MCF 10A (cell line): ENCODE results near the gene EMILIN2. TPM values are rescaled to one million over a fixed set of nuclear protein-coding genes. Genes with fewer than 3 reads are reported as not detected.

Source experiments
- BruUV-seq: library from RNA; stranded (reverse); fragments of 400-500 nt; replicated peaks from 2 replicates; lab custom pipeline; 2021; lab: Mats Ljungman, UMichigan
- CTCF ChIA-PET: fragments of 300-600 bp; sonication (Branson Sonifier 250); formaldehyde crosslinking; extraction: SDS; loops from one replicate; lab custom pipeline; 2021; ENCODE audit warnings: antibody characterized with exemption, inconsistent platforms; lab: Yijun Ruan, JAX
- POLR2A ChIA-PET: fragments of 300-600, 350-650 bp; sonication (Branson Sonifier 250); formaldehyde crosslinking; extraction: SDS; loops from one replicate; lab custom pipeline; 2020; ENCODE audit warnings: antibody characterized with exemption, inconsistent platforms; lab: Yijun Ruan, JAX
- DNase-seq: peaks from one replicate; pipeline ENCODE4 v3.0.0-alpha.2; 2018; ENCODE audit not compliant: unreplicated experiment
- H3K27ac Mint-ChIP-seq: one replicate; pipeline ENCODE4 v1.8.0; 2022; ENCODE audit warnings: mild to moderate bottlenecking, low read depth, mixed read lengths; ENCODE audit not compliant: unreplicated experiment
- H3K27me3 Mint-ChIP-seq: one replicate; pipeline ENCODE4 v1.8.0; 2022; ENCODE audit warnings: mixed read lengths; ENCODE audit not compliant: insufficient read depth, unreplicated experiment
- H3K36me3 Mint-ChIP-seq: one replicate; pipeline ENCODE4 v1.8.0; 2022; ENCODE audit warnings: mild to moderate bottlenecking, moderate library complexity, mixed read lengths; ENCODE audit not compliant: insufficient read depth, unreplicated experiment
- H3K4me1 Mint-ChIP-seq: one replicate; pipeline ENCODE4 v1.8.0; 2022; ENCODE audit warnings: mixed read lengths; ENCODE audit not compliant: insufficient read depth, unreplicated experiment
- H3K4me3 Mint-ChIP-seq: one replicate; pipeline ENCODE4 v1.8.0; 2022; ENCODE audit warnings: mild to moderate bottlenecking, moderate library complexity, mixed read lengths; ENCODE audit not compliant: unreplicated experiment
- H3K9me3 Mint-ChIP-seq: one replicate; pipeline ENCODE4 v1.8.0; 2022; ENCODE audit warnings: mixed read lengths; ENCODE audit not compliant: unreplicated experiment
- intact Hi-C: fragments of 100-400 bp; cut with micrococcal nuclease; formaldehyde crosslinking; loops from 2 replicates; pipeline ENCODE4 v1.14.1; 2022
- total RNA-seq: library from RNA; stranded (reverse); gene quantifications from 2 replicates; pipeline ENCODE4 v1.2.3, GENCODE V29; 2022
- TF ChIP-seq, protein P1 (sequence below): fragments of 200-600 bp; IDR thresholded peaks from one replicate; pipeline ENCODE4 v1.8.0; 2022; ENCODE audit warnings: antibody characterized with exemption, mild to moderate bottlenecking; ENCODE audit not compliant: unreplicated experiment

Gene EMILIN2
- total RNA-seq, 1 experiment from 2014 or later = not detected

DNA sequence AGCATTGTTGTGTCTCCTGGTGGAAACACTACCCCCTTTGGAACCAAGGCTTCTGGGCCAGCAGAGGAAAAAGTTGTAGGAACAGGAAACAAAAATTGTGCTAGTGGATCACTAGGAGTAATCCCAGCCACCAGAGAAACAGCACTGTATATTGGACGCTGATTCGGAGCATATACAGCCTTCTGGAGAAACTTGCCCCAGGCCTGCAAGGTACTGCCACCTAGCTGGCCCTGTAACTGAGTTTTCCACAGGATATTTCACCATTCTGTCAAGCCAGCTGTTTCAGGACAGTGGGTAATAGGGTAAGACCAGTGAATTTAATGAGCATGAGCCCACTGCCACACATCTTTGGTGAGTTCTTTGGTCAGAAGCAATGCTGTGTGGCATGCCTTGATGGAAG, 25.1 kb upstream of the EMILIN2 start:
- Mint-ChIP-seq H3K4me1 (no peaks in the 10 kb centered on the region), H3K27me3 (peaks cover 18% of the 10 kb centered on the region), H3K4me3 (no peak overlapping the region), H3K36me3 (no peaks in the 10 kb centered on the region), H3K27ac (no peak overlapping the region), H3K9me3 (no peaks in the 10 kb centered on the region)
- ChIA-PET CTCF (no interaction called here), POLR2A (no interaction called here)
- TF ChIP-seq, protein P1, sequence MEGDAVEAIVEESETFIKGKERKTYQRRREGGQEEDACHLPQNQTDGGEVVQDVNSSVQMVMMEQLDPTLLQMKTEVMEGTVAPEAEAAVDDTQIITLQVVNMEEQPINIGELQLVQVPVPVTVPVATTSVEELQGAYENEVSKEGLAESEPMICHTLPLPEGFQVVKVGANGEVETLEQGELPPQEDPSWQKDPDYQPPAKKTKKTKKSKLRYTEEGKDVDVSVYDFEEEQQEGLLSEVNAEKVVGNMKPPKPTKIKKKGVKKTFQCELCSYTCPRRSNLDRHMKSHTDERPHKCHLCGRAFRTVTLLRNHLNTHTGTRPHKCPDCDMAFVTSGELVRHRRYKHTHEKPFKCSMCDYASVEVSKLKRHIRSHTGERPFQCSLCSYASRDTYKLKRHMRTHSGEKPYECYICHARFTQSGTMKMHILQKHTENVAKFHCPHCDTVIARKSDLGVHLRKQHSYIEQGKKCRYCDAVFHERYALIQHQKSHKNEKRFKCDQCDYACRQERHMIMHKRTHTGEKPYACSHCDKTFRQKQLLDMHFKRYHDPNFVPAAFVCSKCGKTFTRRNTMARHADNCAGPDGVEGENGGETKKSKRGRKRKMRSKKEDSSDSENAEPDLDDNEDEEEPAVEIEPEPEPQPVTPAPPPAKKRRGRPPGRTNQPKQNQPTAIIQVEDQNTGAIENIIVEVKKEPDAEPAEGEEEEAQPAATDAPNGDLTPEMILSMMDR = no peak
- intact Hi-C loops = no loop called here
- no peak for DNase-seq
- BruUV-seq = no TSS peak

DNA sequence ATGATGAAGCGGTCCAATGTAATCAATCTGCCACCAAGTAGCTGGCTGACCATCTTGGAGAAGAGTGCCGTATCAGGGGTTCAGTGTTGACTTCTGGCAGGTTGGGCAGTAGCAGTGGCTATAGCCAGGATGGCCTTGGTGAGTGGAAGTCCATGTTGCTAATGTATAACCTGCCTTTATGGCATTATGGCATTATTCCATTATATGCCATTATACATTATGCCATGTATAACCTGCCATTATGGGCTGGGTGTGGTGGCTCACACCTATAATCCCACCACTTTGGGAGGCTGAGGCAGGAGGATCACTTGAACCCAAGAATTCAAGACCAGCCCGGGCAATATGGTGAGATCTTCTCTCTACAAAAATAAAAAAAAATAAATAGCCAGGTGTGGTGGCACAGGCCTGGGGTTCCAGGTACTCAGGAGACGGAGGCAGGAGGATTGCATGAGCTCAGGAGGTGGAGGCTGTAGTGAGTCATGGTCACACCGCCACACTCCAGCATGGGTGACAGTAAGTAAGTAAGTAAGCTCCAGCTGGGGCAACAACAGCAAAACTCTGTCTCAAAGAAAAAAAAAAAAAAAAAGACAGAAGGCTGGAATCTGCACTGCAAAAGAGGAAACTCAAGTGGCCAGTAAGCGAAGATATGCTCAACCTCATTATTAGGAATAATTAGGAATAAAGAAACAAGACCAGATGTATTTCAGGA, 24.4 kb upstream of the EMILIN2 start:
- H3K36me3 Mint-ChIP-seq = no peaks in the 10 kb centered on the region
- H3K4me1 Mint-ChIP-seq = no peaks in the 10 kb centered on the region
- TF ChIP-seq, protein P1 = no peak
- BruUV-seq = no TSS peak
- DNase-seq = no peak
- intact Hi-C loops = no loop called here
- POLR2A ChIA-PET = no interaction called here
- CTCF ChIA-PET = interaction anchor here (0.6 to 0.7 kb wide), 2 partner anchors 14 to 54 kb away, joined by 3 to 4 read pairs; no protein-coding TSS in a partner anchor
- no peak overlapping the region for H3K27ac Mint-ChIP-seq
- H3K27me3 Mint-ChIP-seq = peaks cover 18% of the 10 kb centered on the region
- no peaks in the 10 kb centered on the region for H3K9me3 Mint-ChIP-seq
- H3K4me3 Mint-ChIP-seq = no peak overlapping the region

DNA sequence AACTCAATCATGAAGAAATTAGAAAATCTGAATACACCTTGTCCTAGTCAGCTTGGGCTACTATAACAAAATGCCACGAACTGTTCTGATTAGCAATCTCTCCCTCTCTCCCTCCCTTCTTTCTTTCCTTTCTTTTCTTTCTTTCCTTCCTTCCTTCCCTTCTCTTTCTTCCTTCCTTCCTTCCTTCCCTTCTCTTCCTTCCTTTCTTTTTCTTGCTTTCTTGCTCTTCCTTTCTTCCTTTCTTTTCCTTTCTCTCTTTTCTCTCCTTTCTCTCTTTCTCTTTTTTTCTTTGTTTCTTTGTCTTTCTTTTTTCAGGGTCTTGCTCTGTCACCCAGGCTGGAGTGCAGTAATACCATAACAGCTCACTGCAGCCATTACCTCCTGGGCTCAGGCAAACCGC, 23.6 kb upstream of the EMILIN2 start:
- no peak for DNase-seq
- Mint-ChIP-seq H3K9me3 (no peaks in the 10 kb centered on the region), H3K27me3 (peaks cover 18% of the 10 kb centered on the region), H3K27ac (no peak overlapping the region), H3K36me3 (no peaks in the 10 kb centered on the region), H3K4me1 (no peaks in the 10 kb centered on the region), H3K4me3 (no peak overlapping the region)
- POLR2A ChIA-PET = no interaction called here
- TF ChIP-seq, protein P1 = no peak
- intact Hi-C loops = no loop called here
- CTCF ChIA-PET = interaction anchor here (0.6 kb wide), 2 partner anchors 53 to 240 kb away, joined by 3 read pairs; no protein-coding TSS in a partner anchor
- BruUV-seq = no TSS peak

DNA sequence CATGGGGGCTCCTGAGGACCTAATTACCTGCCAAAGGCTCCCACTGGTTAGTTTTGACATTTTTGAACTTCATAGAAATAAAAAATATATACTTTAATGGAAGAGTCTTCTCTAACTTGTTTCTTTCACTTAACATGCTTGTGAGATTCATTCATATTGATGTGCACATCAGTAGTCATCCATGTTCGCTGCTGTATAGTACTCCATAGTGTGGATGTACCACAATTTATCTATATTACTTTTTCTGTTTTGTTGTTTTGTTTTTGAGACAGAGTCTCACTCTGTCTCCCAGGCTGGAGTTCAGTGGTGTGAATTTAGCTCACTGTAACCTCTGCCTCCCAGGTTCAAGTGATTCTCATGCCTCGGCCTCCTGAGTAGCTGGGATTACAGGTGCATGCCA, 22.8 kb upstream of the EMILIN2 start:
- Mint-ChIP-seq H3K9me3 (no peaks in the 10 kb centered on the region), H3K4me1 (no peaks in the 10 kb centered on the region), H3K36me3 (no peaks in the 10 kb centered on the region), H3K27ac (no peak overlapping the region), H3K27me3 (peaks cover 18% of the 10 kb centered on the region), H3K4me3 (no peak overlapping the region)
- TF ChIP-seq, protein P1 = no peak
- no peak for DNase-seq
- CTCF ChIA-PET = no interaction called here
- BruUV-seq = no TSS peak
- intact Hi-C loops = no loop called here
- POLR2A ChIA-PET = no interaction called here
